ENCODE data around the gene DIS3L. TPM values are rescaled to one million over a fixed set of nuclear protein-coding genes. Genes with fewer than 3 reads are reported as not detected.
"Not testable (repeated sequence)": the region's sequence is repeated elsewhere in the genome, so short reads cannot be mapped to it uniquely, and the experiment has no call there.

The DIS3L gene
- total and polyA plus RNA-seq, 2 donors from 2014 or later = 10.6 to 28.5 TPM

GRCh38 chr15:66302489-66303278, 9.3 kb downstream of the DIS3L start:
- no peaks in the 10 kb centered on the region for H3K27me3 ChIP-seq (ENCODE audit: control insufficient read depth, insufficient read depth, low read length)
- H3K27ac ChIP-seq (ENCODE audit: low read depth in 2 of 2, low read length in 2 of 2) = no peak overlapping the region
- no peak for FAIRE-seq
- intact Hi-C loops (cut with DNase I) = no loop called here
- no peaks in the 10 kb centered on the region for H3K9me3 ChIP-seq (ENCODE audit: control insufficient read depth in 2 of 3, insufficient read depth in 1 of 3, low read length in 3 of 3)
- H3K4me3 ChIP-seq (ENCODE audit: low read length in 3 of 3) = no peak overlapping the region
- H3K4me1 ChIP-seq (ENCODE audit: control insufficient read depth in 2 of 3, insufficient read depth in 2 of 3, low read depth in 1 of 3, low read length in 3 of 3) = no peaks in the 10 kb centered on the region
- no peak overlapping the region for H3K9ac ChIP-seq (ENCODE audit: low read length in 3 of 3)
- no peak for TF ChIP-seq CTCF (IDR thresholded peaks at IDR 0.05; ENCODE audit: borderline replicate concordance, extremely low read depth, insufficient read depth)
- H3K36me3 ChIP-seq (ENCODE audit: control insufficient read depth in 2 of 3, insufficient read depth in 3 of 3, low read length in 3 of 3) = peaks cover 0 to 5% (median 2%) of the 10 kb centered on the region in 3 donors
- no peak for DNase-seq

- peaks cover 6 to 11% (median 7%) of the 10 kb centered on the region in 3 donors for H3K36me3 ChIP-seq (ENCODE audit: control insufficient read depth in 2 of 3, insufficient read depth in 3 of 3, low read length in 3 of 3)
- H3K9me3 ChIP-seq (ENCODE audit: control insufficient read depth in 2 of 3, insufficient read depth in 1 of 3, low read length in 3 of 3); H3K4me1 ChIP-seq (ENCODE audit: control insufficient read depth in 2 of 3, insufficient read depth in 2 of 3, low read depth in 1 of 3, low read length in 3 of 3); intact Hi-C loops (cut with DNase I); H3K4me3 ChIP-seq (ENCODE audit: low read length in 3 of 3); H3K27me3 ChIP-seq (ENCODE audit: control insufficient read depth, insufficient read depth, low read length); FAIRE-seq; DNase-seq; H3K9ac ChIP-seq (ENCODE audit: low read length in 3 of 3); H3K27ac ChIP-seq (ENCODE audit: low read depth in 2 of 2, low read length in 2 of 2): not testable (repeated sequence)
Measured at GRCh38 chr15:66304425-66304824, 11.1 kb downstream of the DIS3L start.

GRCh38 chr15:66306381-66306780, 13.0 kb downstream of the DIS3L start:
- no peak for TF ChIP-seq CTCF (IDR thresholded peaks at IDR 0.05; ENCODE audit: borderline replicate concordance, extremely low read depth, insufficient read depth)
- Histone ChIP-seq H3K4me1 (ENCODE audit: control insufficient read depth in 2 of 3, insufficient read depth in 2 of 3, low read depth in 1 of 3, low read length in 3 of 3) (no peaks in the 10 kb centered on the region), H3K9ac (ENCODE audit: low read length in 3 of 3) (no peak overlapping the region), H3K27ac (ENCODE audit: low read depth in 2 of 2, low read length in 2 of 2) (no peak overlapping the region), H3K9me3 (ENCODE audit: control insufficient read depth in 2 of 3, insufficient read depth in 1 of 3, low read length in 3 of 3) (no peaks in the 10 kb centered on the region), H3K4me3 (ENCODE audit: low read length in 3 of 3) (no peak overlapping the region), H3K36me3 (ENCODE audit: control insufficient read depth in 2 of 3, insufficient read depth in 3 of 3, low read length in 3 of 3) (peaks cover 6 to 23% (median 13%) of the 10 kb centered on the region in 3 donors), H3K27me3 (ENCODE audit: control insufficient read depth, insufficient read depth, low read length) (no peaks in the 10 kb centered on the region)
- intact Hi-C loops (cut with DNase I) = no loop called here
- no peak for FAIRE-seq
- DNase-seq = no peak

- no peak for FAIRE-seq
- Histone ChIP-seq H3K4me1 (ENCODE audit: control insufficient read depth in 2 of 3, insufficient read depth in 2 of 3, low read depth in 1 of 3, low read length in 3 of 3) (no peaks in the 10 kb centered on the region), H3K27ac (ENCODE audit: low read depth in 2 of 2, low read length in 2 of 2) (no peak overlapping the region), H3K9me3 (ENCODE audit: control insufficient read depth in 2 of 3, insufficient read depth in 1 of 3, low read length in 3 of 3) (no peaks in the 10 kb centered on the region), H3K36me3 (ENCODE audit: control insufficient read depth in 2 of 3, insufficient read depth in 3 of 3, low read length in 3 of 3) (peaks cover 6 to 27% (median 16%) of the 10 kb centered on the region in 3 donors), H3K27me3 (ENCODE audit: control insufficient read depth, insufficient read depth, low read length) (no peaks in the 10 kb centered on the region), H3K9ac (ENCODE audit: low read length in 3 of 3) (no peak overlapping the region), H3K4me3 (ENCODE audit: low read length in 3 of 3) (no peak overlapping the region)
- DNase-seq = no peak
- intact Hi-C loops (cut with DNase I) = no loop called here
- no peak for TF ChIP-seq CTCF (IDR thresholded peaks at IDR 0.05; ENCODE audit: borderline replicate concordance, extremely low read depth, insufficient read depth)
Measured at GRCh38 chr15:66308531-66308930, 15.2 kb downstream of the DIS3L start.
